GM18909 (cell line): Measurements from ENCODE around the gene MAPT.
"Not testable (repeated sequence)": the region's sequence is repeated elsewhere in the genome, so short reads cannot be mapped to it uniquely, and the experiment has no call there.

Source experiments
- ATAC-seq: cut with Tn5 transposase; IDR thresholded peaks from one replicate; pipeline ENCODE4 v1.9.1; 2021; ENCODE audit warnings: mild to moderate bottlenecking; ENCODE audit not compliant: unreplicated experiment, poor library complexity

The MAPT gene

DNA sequence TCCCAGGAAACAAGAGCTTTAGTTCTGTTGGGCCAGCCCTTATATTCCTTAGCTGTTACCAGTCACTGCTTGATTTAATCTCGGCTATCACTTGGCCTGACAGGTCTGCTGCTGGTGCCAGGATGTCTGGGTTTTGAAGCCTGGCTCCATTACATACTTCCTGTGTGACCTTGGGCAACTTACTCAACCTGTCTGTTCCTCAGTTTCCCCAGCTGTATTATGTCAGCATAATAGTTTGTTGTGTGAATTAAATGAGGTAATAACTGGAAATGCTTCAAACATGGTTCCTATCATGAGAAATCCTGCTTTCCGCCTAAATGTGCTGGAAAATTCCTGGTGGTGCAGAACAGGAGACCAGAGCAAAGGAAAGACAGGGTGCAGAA lies 54.1 kb downstream of the MAPT start:
- ATAC-seq = no peak

DNA sequence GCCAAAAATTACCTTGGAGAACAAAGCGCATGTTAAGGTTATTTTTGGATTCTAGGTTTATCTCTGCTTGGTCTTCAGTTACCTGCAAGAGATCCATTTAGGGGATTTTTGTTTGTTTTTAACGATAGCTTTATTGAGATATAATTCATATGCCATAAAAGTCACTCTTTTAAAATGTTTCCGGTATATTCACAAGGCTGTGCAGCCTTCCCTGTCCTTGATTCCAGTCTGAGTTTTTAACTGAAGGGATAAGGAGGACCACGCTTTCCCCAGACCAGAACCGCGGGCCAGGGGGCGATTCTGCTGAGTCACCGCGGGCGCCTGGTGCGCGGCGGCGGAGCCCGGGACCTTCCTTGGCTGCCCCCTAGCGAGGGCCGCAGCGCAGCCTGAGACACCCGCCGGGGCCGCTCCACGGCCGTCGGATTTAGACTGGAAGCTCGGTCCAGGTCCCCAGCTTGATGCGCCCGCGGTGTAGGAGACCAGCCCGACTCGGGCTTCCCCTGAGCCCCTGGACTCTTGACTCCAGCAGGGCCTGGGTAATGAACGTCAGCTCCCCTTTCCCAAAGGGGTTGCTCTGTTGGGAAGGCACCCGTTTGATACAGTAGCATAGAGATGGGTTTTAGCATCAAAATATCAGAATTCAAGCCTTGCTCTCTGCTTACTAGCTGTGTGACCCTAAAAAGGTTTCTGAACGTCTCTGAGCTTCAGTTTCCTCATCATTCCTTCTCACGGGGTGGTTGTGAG lies 54.7 kb downstream of the MAPT start:
- peak; percentile 52 for ATAC-seq

DNA sequence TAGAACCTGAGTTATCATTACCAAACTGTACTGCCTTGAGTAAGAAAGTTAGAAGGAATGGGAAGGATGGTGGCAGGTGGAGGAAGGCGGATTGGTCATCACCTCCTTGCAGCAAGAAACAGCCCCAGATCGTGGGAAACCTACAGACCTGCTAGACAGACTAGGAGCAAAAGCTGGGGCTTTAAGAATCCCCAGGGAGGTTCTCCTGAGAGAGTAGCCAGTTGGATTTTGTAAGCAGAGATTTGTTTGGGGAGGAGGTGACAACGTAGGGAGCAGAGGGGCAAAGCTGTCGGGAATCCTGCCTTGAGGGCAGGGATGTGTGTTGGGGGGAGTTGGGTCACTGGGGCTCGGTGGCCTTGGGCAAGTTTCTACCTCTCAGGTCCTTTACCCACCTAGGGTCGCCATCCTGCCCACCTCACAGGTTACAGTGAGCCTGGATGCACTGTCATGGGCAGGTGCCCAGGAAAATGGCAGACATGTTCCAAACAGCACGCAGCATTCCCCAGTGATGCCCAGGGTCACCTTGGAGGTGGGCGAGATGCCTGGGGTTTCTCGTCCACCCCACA lies 55.5 kb downstream of the MAPT start:
- ATAC-seq = no peak

DNA sequence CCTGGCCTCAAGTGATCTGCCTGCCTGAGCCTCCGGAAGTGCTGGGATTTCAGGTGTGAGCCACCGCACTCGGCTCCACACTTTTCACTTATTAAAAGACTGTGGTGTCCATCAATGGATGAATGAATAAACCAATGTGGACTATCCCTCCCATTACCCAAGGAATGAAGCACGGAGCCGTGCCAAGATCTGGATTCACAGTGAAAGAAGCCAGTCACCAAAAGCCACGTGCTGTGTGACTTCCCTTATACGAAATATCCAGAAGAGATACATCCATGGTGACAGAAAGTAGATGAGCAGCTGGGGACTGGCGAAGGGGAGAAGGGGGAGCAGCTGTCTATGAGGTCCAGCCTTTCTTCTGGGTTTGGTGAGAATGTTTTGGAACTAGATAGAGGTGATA lies 56.5 kb downstream of the MAPT start:
- no peak for ATAC-seq

- ATAC-seq = no peak
Observed at GRCh38 chr17:45951403-45951802, 57.0 kb downstream of the MAPT start.

DNA sequence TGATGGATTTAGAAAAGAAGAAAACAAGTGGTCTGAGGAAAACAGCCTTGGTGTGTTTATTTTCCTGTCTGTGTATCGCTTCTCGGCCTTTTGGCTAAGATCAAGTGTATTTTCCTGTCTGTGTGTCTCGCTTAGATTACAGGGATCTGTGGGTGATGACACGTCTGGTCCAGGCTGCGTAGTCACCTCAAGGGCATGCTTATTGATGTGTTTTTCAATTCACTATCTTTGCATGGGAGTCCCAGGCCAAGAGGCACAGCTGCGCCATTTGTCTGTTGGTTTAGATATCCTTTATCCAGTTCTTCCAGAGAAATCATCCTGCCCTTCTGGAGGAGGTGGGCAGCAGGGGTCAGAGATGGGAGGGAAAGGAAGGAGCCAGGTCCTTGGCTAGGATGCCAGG lies 57.6 kb downstream of the MAPT start:
- ATAC-seq = no peak

- ATAC-seq = no peak
Observed at GRCh38 chr17:45952814-45953320, 58.5 kb downstream of the MAPT start.

GRCh38 chr17:45953561-45953960 lies 59.2 kb downstream of the MAPT start:
- ATAC-seq = no peak

DNA sequence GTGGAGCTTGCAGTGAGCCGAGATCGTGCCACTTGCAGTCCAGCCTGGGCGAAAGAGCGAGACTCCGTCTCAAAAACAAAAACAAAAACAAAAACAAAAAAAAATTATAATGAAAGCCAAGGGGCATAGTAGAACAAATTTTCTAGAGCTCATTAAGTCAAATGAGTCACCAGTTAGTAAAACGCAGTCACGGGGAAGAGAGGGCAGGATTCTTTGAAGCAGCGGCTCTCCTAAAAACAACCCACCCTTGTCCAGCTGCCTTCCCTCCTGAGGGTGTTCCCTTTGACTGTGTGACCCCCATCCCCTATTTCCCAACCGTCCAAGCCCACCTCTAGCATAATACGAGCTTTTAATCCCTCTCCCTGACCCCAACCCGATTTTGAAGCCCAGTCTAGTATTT lies 60.6 kb downstream of the MAPT start:
- no peak for ATAC-seq

GRCh38 chr17:45955326-45955725 lies 61.0 kb downstream of the MAPT start:
- no peak for ATAC-seq

DNA sequence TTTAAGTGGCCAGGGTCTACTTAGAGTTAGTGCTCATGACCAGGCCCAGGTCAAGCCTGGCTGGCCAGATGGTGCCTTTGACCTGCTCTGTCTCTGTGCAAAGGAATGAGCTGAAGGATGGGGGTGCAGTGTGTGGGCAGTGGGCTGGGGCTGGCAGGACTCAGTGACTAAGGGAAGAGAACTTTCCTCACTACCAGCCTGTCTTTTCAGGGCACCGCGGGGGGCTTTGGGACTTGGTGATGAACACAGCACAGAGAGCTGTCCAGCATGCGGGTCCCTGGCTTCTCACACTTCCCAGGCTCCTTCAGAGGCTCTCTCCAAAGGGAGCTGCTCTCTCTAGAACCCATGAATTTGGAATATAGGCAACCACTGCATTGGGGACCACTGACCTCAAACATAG lies 61.7 kb downstream of the MAPT start:
- ATAC-seq = no peak

GRCh38 chr17:45956746-45957145 lies 62.4 kb downstream of the MAPT start:
- ATAC-seq = not testable (repeated sequence)

- no peak for ATAC-seq
Observed at GRCh38 chr17:45958307-45958706, 64.0 kb downstream of the MAPT start.

DNA sequence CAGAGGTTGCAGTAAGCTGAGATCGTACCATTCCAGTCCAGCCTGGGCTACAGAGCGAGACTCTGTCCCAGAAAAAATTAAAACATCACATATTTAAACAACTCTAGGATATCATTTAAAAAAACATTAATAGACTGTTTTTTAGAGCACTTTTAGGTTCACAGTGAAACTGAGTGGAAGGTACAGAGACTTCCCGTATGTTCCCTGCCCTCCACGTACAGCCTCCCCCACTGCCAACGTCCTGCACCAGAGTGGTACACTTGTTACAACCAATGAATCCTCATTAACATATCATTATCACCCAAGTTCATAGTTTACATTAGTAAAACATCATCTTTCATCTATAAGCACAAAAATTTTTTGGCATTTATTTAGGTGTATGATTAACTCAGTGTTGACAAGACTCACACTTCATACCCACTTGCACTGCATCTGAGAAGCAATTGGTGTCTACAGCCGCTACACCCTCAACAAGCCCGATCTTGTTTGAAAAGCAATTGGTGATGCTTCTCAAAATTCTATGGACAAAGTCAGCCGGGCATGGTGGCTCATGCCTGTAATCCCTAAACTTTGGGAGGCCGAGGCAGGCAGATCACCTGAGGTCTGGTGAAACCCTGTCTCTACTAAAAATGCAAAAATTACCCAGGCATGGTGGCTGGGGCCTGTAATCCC lies 64.8 kb downstream of the MAPT start:
- no peak for ATAC-seq

DNA sequence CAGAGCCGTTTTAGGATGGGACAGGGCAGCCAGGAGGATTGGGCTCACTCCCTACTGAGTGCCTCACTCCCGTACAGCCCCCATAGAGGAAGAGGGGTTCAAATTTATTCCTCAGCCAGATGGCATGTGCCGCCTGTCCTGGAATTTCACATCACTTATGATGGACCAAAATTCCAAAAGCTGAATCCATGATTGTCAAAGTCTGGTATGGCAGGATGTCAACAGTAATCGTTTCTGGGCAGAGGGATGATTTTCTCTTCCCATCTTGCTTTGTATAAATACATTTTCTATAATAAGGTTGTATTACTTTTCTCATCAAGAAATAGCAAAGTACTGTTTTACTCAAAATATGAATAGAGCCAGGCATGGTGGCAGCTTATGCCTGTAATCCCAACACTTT lies 66.0 kb downstream of the MAPT start:
- ATAC-seq = no peak

DNA sequence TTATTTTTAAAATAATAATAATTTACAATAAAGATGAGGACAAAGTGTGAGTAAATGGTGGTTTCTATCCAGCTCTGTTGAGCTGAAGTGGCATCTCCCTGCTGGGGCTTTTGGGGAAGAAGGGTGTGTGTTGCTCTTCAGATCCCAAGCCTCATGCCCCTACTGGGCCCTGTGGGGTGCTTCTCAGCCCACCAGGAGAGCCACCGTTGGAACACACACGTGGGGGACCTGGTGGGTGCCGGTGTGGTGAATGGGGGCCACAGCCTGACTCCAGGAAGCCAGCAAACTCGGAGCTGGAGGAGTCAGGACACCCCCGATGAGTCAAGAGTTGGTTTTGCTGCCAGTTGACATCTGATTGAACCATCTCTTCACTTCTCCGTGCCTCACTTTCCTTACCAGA lies 66.9 kb downstream of the MAPT start:
- no peak for ATAC-seq

DNA sequence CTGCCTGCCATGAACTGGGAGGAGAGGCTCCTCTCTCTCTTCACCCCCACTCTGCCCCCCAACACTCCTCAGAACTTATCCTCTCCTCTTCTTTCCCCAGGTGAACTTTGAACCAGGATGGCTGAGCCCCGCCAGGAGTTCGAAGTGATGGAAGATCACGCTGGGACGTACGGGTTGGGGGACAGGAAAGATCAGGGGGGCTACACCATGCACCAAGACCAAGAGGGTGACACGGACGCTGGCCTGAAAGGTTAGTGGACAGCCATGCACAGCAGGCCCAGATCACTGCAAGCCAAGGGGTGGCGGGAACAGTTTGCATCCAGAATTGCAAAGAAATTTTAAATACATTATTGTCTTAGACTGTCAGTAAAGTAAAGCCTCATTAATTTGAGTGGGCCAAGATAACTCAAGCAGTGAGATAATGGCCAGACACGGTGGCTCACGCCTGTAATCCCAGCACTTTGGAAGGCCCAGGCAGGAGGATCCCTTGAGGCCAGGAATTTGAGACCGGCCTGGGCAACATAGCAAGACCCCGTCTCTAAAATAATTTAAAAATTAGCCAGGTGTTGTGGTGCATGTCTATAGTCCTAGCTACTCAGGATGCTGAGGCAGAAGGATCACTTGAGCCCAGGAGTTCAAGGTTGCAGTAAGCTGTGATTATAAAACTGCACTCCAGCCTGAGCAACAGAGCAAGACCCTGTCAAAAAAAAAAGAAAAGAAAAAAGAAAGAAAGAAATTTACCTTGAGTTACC lies 68.0 kb downstream of the MAPT start:
- ATAC-seq = no peak

GRCh38 chr17:45963283-45963682 lies 68.9 kb downstream of the MAPT start:
- ATAC-seq = no peak

GRCh38 chr17:45963889-45964288 lies 69.5 kb downstream of the MAPT start:
- no peak for ATAC-seq

- no peak for ATAC-seq
Observed at GRCh38 chr17:45964634-45965033, 70.3 kb downstream of the MAPT start.

DNA sequence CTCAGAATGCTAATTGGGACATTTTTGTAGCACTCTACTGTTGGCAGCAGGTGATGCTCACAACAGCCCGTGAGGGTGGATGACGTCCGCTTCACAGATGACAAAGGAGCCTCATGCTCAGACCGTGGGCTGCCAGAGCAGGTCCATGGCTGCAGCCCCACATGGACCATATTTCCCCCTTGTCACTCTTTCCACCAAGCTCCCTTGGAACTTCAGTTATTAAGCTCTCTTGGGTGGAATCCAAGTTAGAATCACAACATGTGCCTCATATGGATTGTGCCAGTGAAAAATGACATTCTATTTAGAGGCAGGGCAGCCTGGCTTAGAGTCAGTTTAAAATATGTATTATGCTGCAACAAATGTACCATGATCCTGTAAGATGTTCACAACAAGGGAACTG lies 71.5 kb downstream of the MAPT start:
- no peak for ATAC-seq
